ENCODE data around the gene RAP1GAP. TPM values are rescaled to one million over a fixed set of nuclear protein-coding genes. Genes with fewer than 3 reads are reported as not detected.

RAP1GAP gene
- total RNA-seq, 2 experiments from 2014 or later, result 1.3 to 1.6 TPM

DNA sequence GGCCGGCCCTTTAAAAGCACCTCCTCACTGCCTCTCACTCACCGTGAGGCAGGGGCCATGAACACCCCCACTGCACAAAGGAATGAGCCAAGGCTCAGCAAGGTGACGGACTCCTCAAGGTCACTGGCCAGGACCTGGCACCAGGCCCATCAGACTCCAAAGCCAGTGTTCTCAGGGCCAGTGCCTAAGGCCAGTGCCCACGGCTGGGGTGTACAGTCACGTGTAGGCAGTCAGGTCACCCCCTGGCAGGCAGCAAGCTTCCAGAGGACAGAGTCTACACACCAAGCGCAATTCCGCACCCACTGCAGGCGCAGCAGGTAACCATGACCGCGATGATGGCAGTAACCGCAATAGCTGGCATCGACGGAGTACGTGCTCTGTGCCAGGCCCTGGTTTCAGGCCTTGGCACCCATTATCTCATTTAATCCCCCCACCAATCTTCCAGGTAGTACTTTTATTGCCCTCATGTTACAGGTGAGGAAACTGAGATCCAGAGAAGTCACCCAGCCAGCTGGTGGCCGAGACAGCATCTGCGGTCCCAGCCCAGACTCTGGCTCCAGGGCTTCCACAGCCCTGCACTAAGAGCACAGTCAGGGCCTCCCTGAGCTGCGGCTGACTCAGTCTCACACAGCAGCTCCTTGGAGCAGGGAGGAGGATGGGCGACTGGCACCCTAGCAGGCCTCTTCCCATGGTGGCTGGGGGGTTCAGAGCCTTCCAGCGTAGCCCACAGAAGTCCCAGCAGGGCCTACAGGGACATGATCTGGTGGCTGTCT is 27.0 kb downstream of the RAP1GAP start:
- Mint-ChIP-seq H3K4me1 (ENCODE audit: low read depth) (peaks cover 6% of the 10 kb centered on the region), H3K4me3 (no peak overlapping the region), H3K27ac (no peak overlapping the region), H3K36me3 (ENCODE audit: low read depth) (no peaks in the 10 kb centered on the region), H3K9me3 (no peaks in the 10 kb centered on the region), H3K27me3 (peaks cover 22% of the 10 kb centered on the region)
- CTCF ChIA-PET, result interaction anchor here (1.9 kb wide), 1 partner anchor 17 kb away, joined by 5 read pairs; no protein-coding TSS in a partner anchor
- ATAC-seq (no peak), DNase-seq (no peak)
- intact Hi-C loops (cut with micrococcal nuclease), result no loop called here
- POLR2A ChIA-PET, result no interaction called here
- TF ChIP-seq, protein P1, sequence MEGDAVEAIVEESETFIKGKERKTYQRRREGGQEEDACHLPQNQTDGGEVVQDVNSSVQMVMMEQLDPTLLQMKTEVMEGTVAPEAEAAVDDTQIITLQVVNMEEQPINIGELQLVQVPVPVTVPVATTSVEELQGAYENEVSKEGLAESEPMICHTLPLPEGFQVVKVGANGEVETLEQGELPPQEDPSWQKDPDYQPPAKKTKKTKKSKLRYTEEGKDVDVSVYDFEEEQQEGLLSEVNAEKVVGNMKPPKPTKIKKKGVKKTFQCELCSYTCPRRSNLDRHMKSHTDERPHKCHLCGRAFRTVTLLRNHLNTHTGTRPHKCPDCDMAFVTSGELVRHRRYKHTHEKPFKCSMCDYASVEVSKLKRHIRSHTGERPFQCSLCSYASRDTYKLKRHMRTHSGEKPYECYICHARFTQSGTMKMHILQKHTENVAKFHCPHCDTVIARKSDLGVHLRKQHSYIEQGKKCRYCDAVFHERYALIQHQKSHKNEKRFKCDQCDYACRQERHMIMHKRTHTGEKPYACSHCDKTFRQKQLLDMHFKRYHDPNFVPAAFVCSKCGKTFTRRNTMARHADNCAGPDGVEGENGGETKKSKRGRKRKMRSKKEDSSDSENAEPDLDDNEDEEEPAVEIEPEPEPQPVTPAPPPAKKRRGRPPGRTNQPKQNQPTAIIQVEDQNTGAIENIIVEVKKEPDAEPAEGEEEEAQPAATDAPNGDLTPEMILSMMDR (IDR thresholded peaks at IDR 0.05), result no peak

DNA sequence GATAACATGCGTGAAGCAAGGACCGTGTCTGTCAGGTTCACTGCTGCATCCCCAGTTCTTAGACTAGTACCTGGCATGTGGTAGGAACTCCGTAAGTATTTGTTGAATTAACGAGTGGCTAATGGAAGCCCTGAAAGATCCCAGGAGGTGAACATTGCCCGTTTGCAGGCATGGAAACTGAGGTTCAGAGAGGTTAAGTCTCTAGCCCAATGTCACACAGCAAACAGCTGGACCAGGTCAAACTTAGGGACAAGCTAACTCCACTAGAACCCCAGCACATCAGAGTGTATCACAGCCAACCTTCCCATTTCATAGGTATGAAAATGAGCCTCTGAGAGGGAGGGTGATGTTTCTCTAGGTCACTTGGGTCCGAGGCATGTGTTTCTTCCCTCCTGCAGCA is 27.6 kb downstream of the RAP1GAP start:
- H3K4me3 Mint-ChIP-seq, result no peak overlapping the region
- no peaks in the 10 kb centered on the region for H3K9me3 Mint-ChIP-seq
- peaks cover 6% of the 10 kb centered on the region for H3K4me1 Mint-ChIP-seq (ENCODE audit: low read depth)
- H3K27me3 Mint-ChIP-seq, result peaks cover 18% of the 10 kb centered on the region
- ATAC-seq (no peak), DNase-seq (no peak)
- TF ChIP-seq, protein P1 (IDR thresholded peaks at IDR 0.05), result no peak
- CTCF ChIA-PET, result interaction anchor here (1.9 kb wide), 1 partner anchor 18 kb away, joined by 5 read pairs; no protein-coding TSS in a partner anchor
- no peaks in the 10 kb centered on the region for H3K36me3 Mint-ChIP-seq (ENCODE audit: low read depth)
- POLR2A ChIA-PET, result no interaction called here
- H3K27ac Mint-ChIP-seq, result no peak overlapping the region
- intact Hi-C loops (cut with micrococcal nuclease), result no loop called here

DNA sequence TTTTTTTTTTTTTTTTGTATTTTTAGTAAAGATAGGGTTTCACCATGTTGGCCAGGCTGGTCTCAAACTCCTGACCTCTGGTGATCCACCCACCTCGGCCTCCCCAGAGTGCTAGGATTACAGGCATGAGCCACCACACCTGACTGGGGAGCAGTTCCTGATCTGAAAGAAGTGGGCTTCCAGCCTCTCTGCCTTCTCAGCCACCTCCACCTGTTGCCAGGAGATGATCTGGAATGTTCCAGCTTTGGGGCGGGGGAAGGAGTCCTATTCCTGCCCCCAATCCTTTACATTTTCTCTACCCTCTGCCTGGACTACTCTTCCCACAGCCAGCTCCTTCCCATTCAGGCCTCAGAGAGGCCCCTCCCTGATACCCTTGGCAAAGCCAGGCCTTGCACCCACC is 28.1 kb downstream of the RAP1GAP start:
- ChIA-PET POLR2A (no interaction called here), CTCF (interaction anchor here (1.9 kb wide), 1 partner anchor 18 kb away, joined by 5 read pairs; no protein-coding TSS in a partner anchor)
- no peak overlapping the region for H3K27ac Mint-ChIP-seq

DNA sequence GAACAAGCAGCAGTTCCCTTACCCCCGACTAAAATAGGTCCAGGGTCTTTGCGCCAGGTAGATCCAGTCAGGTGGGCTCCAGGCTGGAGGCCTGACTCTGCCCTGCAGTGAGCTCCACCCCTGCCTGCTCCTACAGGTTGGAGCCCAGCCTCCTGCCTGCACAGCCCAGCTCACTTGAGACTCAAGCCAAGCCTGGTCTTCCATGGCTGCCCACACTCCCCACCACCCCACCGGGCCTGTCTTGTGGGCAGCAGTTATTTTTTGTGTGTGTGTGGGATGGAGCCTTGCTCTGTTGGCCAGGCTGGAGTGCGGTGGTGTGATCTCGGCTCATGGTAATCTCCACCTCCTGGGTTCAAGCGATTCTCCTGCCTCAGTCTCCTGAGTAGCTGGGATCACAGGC is 28.5 kb downstream of the RAP1GAP start:
- Mint-ChIP-seq H3K36me3 (ENCODE audit: low read depth) (no peaks in the 10 kb centered on the region), H3K4me1 (ENCODE audit: low read depth) (peaks cover 6% of the 10 kb centered on the region), H3K27ac (no peak overlapping the region), H3K4me3 (no peak overlapping the region), H3K27me3 (peaks cover 12% of the 10 kb centered on the region), H3K9me3 (no peaks in the 10 kb centered on the region)
- DNase-seq (no peak), ATAC-seq (no peak)
- CTCF ChIA-PET, result interaction anchor here (1.9 kb wide), 1 partner anchor 19 kb away, joined by 5 read pairs; no protein-coding TSS in a partner anchor
- TF ChIP-seq, protein P1 (IDR thresholded peaks at IDR 0.05), result no peak
- intact Hi-C loops (cut with micrococcal nuclease), result no loop called here
- POLR2A ChIA-PET, result no interaction called here

More for the DNA sequence above, 28.1 kb downstream of the RAP1GAP start:
- TF ChIP-seq, protein P1 (IDR thresholded peaks at IDR 0.05), result no peak
- Mint-ChIP-seq H3K36me3 (ENCODE audit: low read depth) (no peaks in the 10 kb centered on the region), H3K9me3 (no peaks in the 10 kb centered on the region), H3K4me1 (ENCODE audit: low read depth) (peaks cover 6% of the 10 kb centered on the region), H3K27me3 (peaks cover 13% of the 10 kb centered on the region), H3K4me3 (no peak overlapping the region)
- DNase-seq (no peak), ATAC-seq (no peak)
- intact Hi-C loops (cut with micrococcal nuclease), result no loop called here

DNA sequence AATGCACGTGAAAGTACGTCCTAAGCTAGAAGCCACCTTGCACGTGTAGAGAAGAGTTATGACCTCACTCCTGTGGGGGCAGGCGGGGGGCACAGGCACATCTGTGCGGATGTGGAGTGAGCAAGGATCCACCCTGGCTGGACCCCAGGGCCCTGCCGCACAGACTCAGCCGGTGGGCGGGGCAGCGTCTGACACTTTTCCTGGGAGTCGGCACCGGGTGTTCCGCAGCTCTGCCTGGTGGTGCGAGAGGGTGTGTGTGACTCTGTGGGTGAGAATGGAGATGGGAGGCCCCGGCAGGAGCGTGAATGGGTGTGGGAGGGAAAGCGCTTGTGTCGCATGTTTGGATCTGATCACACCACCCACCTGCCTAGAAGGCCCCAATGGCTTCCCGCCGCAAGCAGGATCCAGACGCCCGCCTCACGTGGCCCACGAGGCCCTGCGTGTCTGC is 29.5 kb downstream of the RAP1GAP start:
- no peak for DNase-seq
- CTCF ChIA-PET, result interaction anchor here (1.2 kb wide), 1 partner anchor 7 kb away, joined by 3 read pairs; no protein-coding TSS in a partner anchor
- Mint-ChIP-seq H3K4me1 (ENCODE audit: low read depth) (peaks cover 6% of the 10 kb centered on the region), H3K27me3 (peaks cover 10% of the 10 kb centered on the region), H3K4me3 (no peak overlapping the region), H3K27ac (no peak overlapping the region), H3K9me3 (no peaks in the 10 kb centered on the region), H3K36me3 (ENCODE audit: low read depth) (no peaks in the 10 kb centered on the region)
- POLR2A ChIA-PET, result no interaction called here
- no peak for ATAC-seq
- intact Hi-C loops (cut with micrococcal nuclease), result no loop called here
- TF ChIP-seq, protein P1 (IDR thresholded peaks at IDR 0.05), result no peak

Data from activated CD8-positive, alpha-beta T cell treated with anti-CD3 and anti-CD28 coated beads for 36 hours (primary cell).